H1 (cell line): Measurements from ENCODE around the gene TSPEAR. TPM values are rescaled to one million over a fixed set of nuclear protein-coding genes. Genes with fewer than 3 reads are reported as not detected.

Source experiments
- CTCF ChIA-PET: fragments of 300-600 bp; sonication (Branson Sonifier 250); formaldehyde crosslinking; loops from one replicate; lab custom pipeline; 2021; ENCODE audit not compliant: partially characterized antibody; lab: Charles Lee
- POLR2A ChIA-PET: fragments of 300-600 bp; sonication (Branson Sonifier 250); formaldehyde crosslinking; loops from one replicate; lab custom pipeline; 2021; ENCODE audit warnings: inconsistent platforms; ENCODE audit not compliant: partially characterized antibody; lab: Charles Lee
- DNase-seq, 2 experiments: peaks; one replicate each; pipeline versions ENCODE4 v3.0.0 to v3.0.0-alpha.2; 2010 to 2022; ENCODE audit warnings: low spot score in 2 of 2, low read depth in 1 of 2, mixed read lengths in 1 of 2
- FAIRE-seq: peaks from 2 replicates; lab custom pipeline; 2011; peaks lifted over from hg19 to GRCh38; lab: Jason Lieb, UNC
- H2AFZ ChIP-seq: 2 replicates; pipeline ENCODE4 v1.8.1; 2012; ENCODE audit warnings: low read length, inconsistent platforms
- H2AK5ac ChIP-seq: 2 replicates; pipeline ENCODE4 v1.6.1; 2013; ENCODE audit warnings: low read depth, low read length
- H2BK120ac ChIP-seq: replicated peaks from 2 replicates; pipeline ENCODE3; 2013; ENCODE audit warnings: low read depth, low read length, inconsistent platforms
- H2BK12ac ChIP-seq: 2 replicates; pipeline ENCODE4 v1.6.1; 2013; ENCODE audit warnings: low read depth, low read length
- H2BK15ac ChIP-seq: 2 replicates; pipeline ENCODE4 v1.6.1; 2013; ENCODE audit warnings: low read length
- H2BK20ac ChIP-seq: 2 replicates; pipeline ENCODE4 v1.6.1; 2013; ENCODE audit warnings: low read length
- H2BK5ac ChIP-seq: 2 replicates; pipeline ENCODE4 v1.6.1; 2013; ENCODE audit warnings: low read depth, low read length
- H3K14ac ChIP-seq: 2 replicates; pipeline ENCODE4 v1.6.1; 2013; ENCODE audit warnings: inconsistent platforms; ENCODE audit not compliant: insufficient read length
- H3K18ac ChIP-seq: 2 replicates; pipeline ENCODE4 v1.6.1; 2013; ENCODE audit warnings: low read length; ENCODE audit errors: extremely low read depth
- H3K23ac ChIP-seq: 2 replicates; pipeline ENCODE4 v1.6.1; 2013; ENCODE audit warnings: inconsistent platforms; ENCODE audit not compliant: insufficient read length
- H3K23me2 ChIP-seq: 2 replicates; pipeline ENCODE4 v1.6.1; 2013; ENCODE audit warnings: low read depth, low read length
- H3K27ac ChIP-seq: 2 replicates; pipeline ENCODE4 v1.6.1; 2011; ENCODE audit warnings: low read depth, low read length, inconsistent platforms
- H3K27me3 ChIP-seq, 4 experiments: replicated peaks in 1 of 4; 1 replicate in 1 of 4; 2 replicates in 3 of 4; pipeline versions ENCODE4 v1.6.1 to v1.8.1; 2011 to 2013; ENCODE audit warnings: low read length in 3 of 4, mild to moderate bottlenecking in 3 of 4, inconsistent platforms in 2 of 4, mixed read lengths in 2 of 4, moderate library complexity in 1 of 4; ENCODE audit not compliant: control insufficient read depth in 3 of 4, insufficient read depth in 3 of 4; ENCODE audit errors: extremely low read depth in 1 of 4
- H3K36me3 ChIP-seq, 4 experiments: 2 replicates each; pipeline versions ENCODE4 v1.6.1 to v1.8.1; 2011 to 2013; ENCODE audit warnings: mild to moderate bottlenecking in 4 of 4, low read length in 3 of 4, moderate library complexity in 2 of 4, control low read depth in 1 of 4, inconsistent platforms in 1 of 4; ENCODE audit not compliant: insufficient read depth in 4 of 4, control insufficient read depth in 2 of 4
- H3K4ac ChIP-seq: replicated peaks from 2 replicates; pipeline ENCODE3; 2013; ENCODE audit warnings: low read length, low read depth, mixed read lengths, inconsistent platforms; ENCODE audit not compliant: insufficient read length
- H3K4me1 ChIP-seq, 4 experiments: replicated peaks in 1 of 4; 1 replicate in 1 of 4; 2 replicates in 3 of 4; pipeline versions ENCODE4 v1.6.1 to v1.8.1; 2011 to 2013; ENCODE audit warnings: low read length in 3 of 4, inconsistent platforms in 2 of 4, mixed read lengths in 1 of 4; ENCODE audit not compliant: insufficient read depth in 4 of 4, control insufficient read depth in 3 of 4
- H3K4me2 ChIP-seq, 2 experiments: 2 replicates each; pipeline versions ENCODE4 v1.6.1 to v1.8.1; 2011 to 2013; ENCODE audit warnings: low read depth in 2 of 2, low read length in 2 of 2, control low read depth in 1 of 2, inconsistent platforms in 1 of 2, mild to moderate bottlenecking in 1 of 2; ENCODE audit not compliant: insufficient read depth in 1 of 2
- H3K4me3 ChIP-seq, 4 experiments: fragments of 200-600, 300-600 bp in 1 of 4; sonication (generic), shearing (Covaris generic), sonication (Bioruptor Twin) in 1 of 4; 2 replicates each; pipeline versions ENCODE4 v1.5.1 to v1.8.1; 2011 to 2016; ENCODE audit warnings: low read length in 4 of 4, low read depth in 3 of 4, control low read depth in 2 of 4, inconsistent platforms in 2 of 4, mild to moderate bottlenecking in 2 of 4, mixed read lengths in 1 of 4, moderate library complexity in 1 of 4; ENCODE audit not compliant: insufficient read depth in 2 of 4; ENCODE audit errors: extremely low read depth in 1 of 4
- H3K56ac ChIP-seq: replicated peaks from 2 replicates; pipeline ENCODE3; 2013; ENCODE audit warnings: low read depth, mild to moderate bottlenecking, mixed read lengths, low read length, inconsistent platforms; ENCODE audit not compliant: insufficient read length
- H3K79me1 ChIP-seq: 2 replicates; pipeline ENCODE4 v1.6.1; 2013; ENCODE audit warnings: low read depth, low read length, control low read depth
- H3K79me2 ChIP-seq, 2 experiments: 2 replicates each; pipeline versions ENCODE4 v1.6.1 to v1.8.1; 2012 to 2013; ENCODE audit warnings: low read length in 2 of 2, mild to moderate bottlenecking in 2 of 2, inconsistent platforms in 1 of 2; ENCODE audit not compliant: insufficient read depth in 2 of 2, control insufficient read depth in 1 of 2
- H3K9ac ChIP-seq, 4 experiments: replicated peaks in 1 of 4; 1 replicate in 1 of 4; 2 replicates in 3 of 4; pipeline versions ENCODE4 v1.6.1 to v1.8.1; 2011 to 2013; ENCODE audit warnings: low read depth in 3 of 4, low read length in 3 of 4, control low read depth in 2 of 4, mild to moderate bottlenecking in 2 of 4, moderate library complexity in 2 of 4, inconsistent platforms in 1 of 4; ENCODE audit errors: extremely low read depth in 1 of 4
- H3K9me3 ChIP-seq, 2 experiments: 2 replicates each; pipeline versions ENCODE4 v1.6.1 to v1.8.1; 2012 to 2013; ENCODE audit warnings: mild to moderate bottlenecking in 2 of 2, moderate library complexity in 2 of 2, control low read depth in 1 of 2, inconsistent platforms in 1 of 2, low read depth in 1 of 2, low read length in 1 of 2, mixed read lengths in 1 of 2; ENCODE audit not compliant: insufficient read depth in 2 of 2
- H4K20me1 ChIP-seq, 2 experiments: replicated peaks in 1 of 2; 2 replicates each; pipeline versions ENCODE3 to v1.8.1; 2011 to 2013; ENCODE audit warnings: inconsistent platforms in 2 of 2, low read length in 2 of 2, mild to moderate bottlenecking in 1 of 2; ENCODE audit not compliant: insufficient read depth in 2 of 2, control insufficient read depth in 1 of 2
- H4K5ac ChIP-seq: 2 replicates; pipeline ENCODE4 v1.6.1; 2013; ENCODE audit warnings: low read length, low read depth, mixed read lengths, inconsistent platforms; ENCODE audit not compliant: insufficient read length
- H4K8ac ChIP-seq: 2 replicates; pipeline ENCODE4 v1.8.0; 2013; ENCODE audit warnings: mild to moderate bottlenecking, moderate library complexity, low read length, inconsistent platforms; ENCODE audit not compliant: insufficient read depth; ENCODE audit errors: extremely low read depth
- H4K91ac ChIP-seq: replicated peaks from 2 replicates; pipeline ENCODE3; 2013; ENCODE audit warnings: low read length, mixed read lengths, inconsistent platforms; ENCODE audit not compliant: insufficient read length
- SRF ChIP-seq: IDR thresholded peaks from 2 replicates; pipeline ENCODE4 v1.6.1; 2011; ENCODE audit warnings: mild to moderate bottlenecking, low read depth, low read length, moderate library complexity
- WGBS, 2 experiments: shearing (Covaris generic) in 1 of 2; methylation state at CpG; one replicate each; pipeline versions ENCODE4 v1.1.6 to v1.1.7; 2013 to 2015; ENCODE audit warnings: low lambda C conversion rate in 2 of 2, mixed read lengths in 2 of 2, inconsistent platforms in 1 of 2, low coverage in 1 of 2, missing lambda C conversion rate in 1 of 2; ENCODE audit not compliant: insufficient replicate concordance in 2 of 2, insufficient coverage in 1 of 2, insufficient read length in 1 of 2; ENCODE audit errors: extremely low coverage in 1 of 2, missing lambda C conversion rate in 1 of 2; 5-methylcytosine and 5-hydroxymethylcytosine counted together
- polyA plus RNA-seq, 7 experiments: library from polyadenylated mRNA; depleted of rRNA in 3 of 7; stranded (reverse) in 5 of 7; unstranded in 2 of 7; fragments of >200 nt in 5 of 7; fragments of 200-250 nt in 2 of 7; gene quantifications; 1 replicate in 5 of 7; 2 replicates in 1 of 7; 4 replicates in 1 of 7; pipeline versions ENCODE4 v1.2.1 to v1.2.3, GENCODE V29; 2011 to 2013; ENCODE audit warnings: missing spikeins in 2 of 7, mixed read lengths in 2 of 7
- total RNA-seq: library from RNA; stranded (reverse); fragmentation: NEBNext Ultra II Directional; extraction: Animal tissue kit (Norgen Biotek cat#: 25700); gene quantifications from 2 replicates; pipeline ENCODE4 v1.2.1, GENCODE V29; 2021

The TSPEAR gene
- total and polyA plus RNA-seq, 2 of the 8 experiments (the other 6 are each of a cell fraction or from before 2014, with no cell fraction given): 0.58 to 0.89 TPM

DNA sequence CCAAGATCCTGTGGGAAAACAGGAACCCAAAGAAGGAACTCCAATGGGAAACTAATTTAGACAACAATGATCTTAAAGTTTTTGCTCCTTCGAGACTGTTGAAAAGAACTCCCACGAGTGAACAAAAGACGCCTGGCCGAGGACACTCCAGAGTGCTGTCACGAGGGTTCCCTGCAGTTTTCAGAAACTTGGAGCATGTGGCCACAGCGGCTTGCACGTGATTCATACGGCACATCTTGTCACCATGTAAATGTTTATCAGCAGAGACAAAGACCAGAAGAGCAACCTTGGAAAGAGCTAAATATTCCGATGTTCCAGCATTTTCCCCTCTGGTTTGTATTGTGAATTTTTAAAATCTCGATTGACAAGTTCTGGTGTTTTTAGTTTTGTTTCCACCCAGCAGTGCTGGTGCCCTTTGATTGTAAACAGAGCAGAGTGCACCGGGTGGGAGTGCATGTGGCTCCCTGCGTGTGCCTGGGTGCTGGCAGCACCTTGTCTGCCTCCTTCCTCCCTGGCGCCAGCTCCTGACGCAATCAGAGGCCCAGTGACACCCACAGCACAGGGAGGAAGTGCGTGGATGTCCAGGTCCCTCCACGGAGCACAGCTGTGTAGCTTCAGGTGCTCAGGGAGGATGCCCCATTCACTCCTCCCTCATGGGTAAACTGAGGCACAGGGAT lies 233.1 kb downstream of the TSPEAR start:
- H3K79me2 ChIP-seq: no peaks in the 10 kb centered on the region
- H3K4me1 ChIP-seq: no peaks in the 10 kb centered on the region; a peak in 1 of 7 replicates
- H3K56ac ChIP-seq: no peak overlapping the region
- H2AFZ ChIP-seq: no peak overlapping the region
- H3K4ac ChIP-seq: no peak overlapping the region
- TF ChIP-seq SRF: no peak
- TF ChIP-seq, all 59 proteins: peak for 0
- no peak overlapping the region for H4K5ac ChIP-seq
- H2BK120ac ChIP-seq: no peak overlapping the region
- no peak overlapping the region for H3K4me3 ChIP-seq
- no peaks in the 10 kb centered on the region for H3K9me3 ChIP-seq
- no peaks in the 10 kb centered on the region for H3K36me3 ChIP-seq
- no peak overlapping the region for H2BK15ac ChIP-seq
- no peak overlapping the region for H2BK20ac ChIP-seq
- no peak overlapping the region for H2BK12ac ChIP-seq
- no peak overlapping the region for H3K27ac ChIP-seq
- ChIA-PET CTCF (interaction anchor here (0.6 to 1.8 kb wide), 7 partner anchors 10 to 237 kb away, joined by 3 to 6 read pairs (median 3); no protein-coding TSS in a partner anchor), POLR2A (interaction anchor here (0.5 kb wide), 1 partner anchor 144 kb away, joined by 3 read pairs; no protein-coding TSS in a partner anchor)
- no peaks in the 10 kb centered on the region for H3K23me2 ChIP-seq
- no peak overlapping the region for H3K4me2 ChIP-seq
- H3K27me3 ChIP-seq: no peaks in the 10 kb centered on the region
- no peaks in the 10 kb centered on the region for H3K79me1 ChIP-seq
- H4K91ac ChIP-seq: no peak overlapping the region
- no peak overlapping the region for H3K23ac ChIP-seq
- H3K9ac ChIP-seq: no peak overlapping the region
- no peak overlapping the region for H3K18ac ChIP-seq
- no peak for DNase-seq
- H2BK5ac ChIP-seq: no peak overlapping the region
- no peak for FAIRE-seq
- no peak overlapping the region for H4K8ac ChIP-seq
- no peak overlapping the region for H3K14ac ChIP-seq
- no peak overlapping the region for H2AK5ac ChIP-seq
- 79% methylated on average over 16 of the region's 16 CpGs; no CpG with 5 or more reads in 1 of the 2 experiments for WGBS, 2 experiments
- peaks cover 0 to 2% of the 10 kb centered on the region in 2 experiments for H4K20me1 ChIP-seq
